Skin of body (tissue), 2 donors: ENCODE measurements around the gene CARD11. TPM values are rescaled to one million over a fixed set of nuclear protein-coding genes. Genes with fewer than 3 reads are reported as not detected.
A peak's percentile ranks its signal among the peaks of the same experiment; 100 is the strongest.

Source experiments
- DNase-seq: peaks from one replicate; lab custom pipeline; 2025; lab: John Stamatoyannopoulos, UW
- total RNA-seq: library from RNA; depleted of rRNA; stranded (reverse); fragments of >200 nt; gene quantifications from one replicate; pipeline ENCODE4 v1.2.3, GENCODE V29; 2014

CARD11 gene
- total RNA-seq, 1 donor from 2014 or later = 0.59 TPM

DNA sequence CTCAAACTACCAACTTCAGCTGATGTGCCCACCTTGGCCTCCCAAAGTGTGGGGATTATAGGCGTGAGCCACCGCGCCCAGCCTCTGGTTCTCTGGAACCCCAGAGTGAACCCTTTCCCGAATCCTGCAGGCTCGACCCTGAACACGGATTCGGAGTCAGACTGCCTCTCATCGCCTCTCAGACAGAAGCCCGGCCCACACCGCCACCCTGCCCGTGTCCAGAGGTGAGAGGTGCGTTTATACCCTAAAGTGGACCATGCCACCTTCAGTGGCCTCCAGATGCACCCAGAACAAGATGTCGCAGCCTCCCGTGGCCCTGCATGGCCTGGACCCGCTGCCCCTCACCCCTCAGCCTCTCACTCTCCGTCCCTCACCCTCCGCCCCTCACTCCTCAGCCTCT, 134.6 kb downstream of the CARD11 start:
- no peak for DNase-seq

DNA sequence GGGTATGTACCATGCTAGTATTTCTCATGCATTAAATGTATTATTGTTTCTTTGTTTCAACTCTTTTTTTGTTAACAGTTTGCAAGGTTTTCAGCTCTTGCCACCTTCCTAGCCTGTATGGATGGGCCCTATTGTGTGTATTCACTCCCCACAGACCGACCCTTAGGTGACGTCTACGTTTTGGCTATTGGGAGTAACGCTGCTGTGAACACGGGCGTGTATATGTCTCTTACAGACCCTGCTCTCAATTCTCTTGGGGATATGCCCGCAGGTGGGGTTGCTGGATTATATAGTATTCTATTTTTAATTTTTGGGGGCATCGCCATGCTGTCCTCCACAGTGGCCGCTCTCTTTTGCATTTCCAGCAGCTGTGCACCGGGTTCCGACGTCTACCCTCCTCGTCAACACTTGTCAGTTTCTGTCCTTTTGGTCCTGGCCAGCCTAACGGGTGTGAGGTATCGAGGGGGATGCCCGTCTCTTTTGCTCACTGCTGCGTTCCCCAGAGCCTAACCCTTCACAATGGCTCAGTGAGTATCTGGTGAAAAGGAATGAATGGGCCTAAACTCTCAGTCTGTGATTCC, 135.5 kb downstream of the CARD11 start:
- no peak for DNase-seq

DNA sequence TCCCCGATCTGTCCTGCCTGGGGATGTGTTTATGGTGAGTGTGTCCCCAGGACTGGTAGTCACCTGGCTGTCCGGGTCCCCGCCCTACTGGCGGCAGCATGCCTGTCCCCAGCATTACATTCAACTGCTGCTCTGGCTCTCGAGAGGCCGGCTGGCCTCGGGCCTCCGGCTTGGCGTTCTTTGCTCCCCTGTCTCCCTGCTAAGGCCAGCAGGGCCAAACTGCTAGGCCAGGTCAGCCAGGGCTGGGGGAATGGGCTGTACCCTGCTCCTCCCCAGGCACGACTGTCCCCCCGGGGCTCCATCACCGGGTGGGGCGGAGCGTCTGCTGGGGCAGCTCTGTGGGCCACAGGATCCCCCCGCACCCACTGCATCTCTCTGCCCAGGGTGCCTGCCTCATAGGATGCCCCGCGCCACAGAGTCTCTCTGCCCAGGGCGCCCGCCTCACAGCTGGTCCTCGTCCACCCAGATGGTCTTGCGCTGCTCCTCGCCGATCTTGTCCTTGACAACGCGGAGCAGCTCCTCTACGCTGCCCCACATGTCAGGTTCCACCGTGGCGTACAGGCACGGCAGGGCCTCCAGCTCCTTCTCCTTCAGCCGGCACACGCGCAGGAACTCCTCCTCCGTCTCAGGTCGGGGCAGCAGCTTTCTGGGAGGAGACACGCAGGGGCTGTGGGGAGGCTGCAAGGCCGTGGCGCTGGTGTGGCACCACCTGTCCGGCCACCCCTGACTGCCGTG, 137.3 kb downstream of the CARD11 start:
- DNase-seq = no peak

DNA sequence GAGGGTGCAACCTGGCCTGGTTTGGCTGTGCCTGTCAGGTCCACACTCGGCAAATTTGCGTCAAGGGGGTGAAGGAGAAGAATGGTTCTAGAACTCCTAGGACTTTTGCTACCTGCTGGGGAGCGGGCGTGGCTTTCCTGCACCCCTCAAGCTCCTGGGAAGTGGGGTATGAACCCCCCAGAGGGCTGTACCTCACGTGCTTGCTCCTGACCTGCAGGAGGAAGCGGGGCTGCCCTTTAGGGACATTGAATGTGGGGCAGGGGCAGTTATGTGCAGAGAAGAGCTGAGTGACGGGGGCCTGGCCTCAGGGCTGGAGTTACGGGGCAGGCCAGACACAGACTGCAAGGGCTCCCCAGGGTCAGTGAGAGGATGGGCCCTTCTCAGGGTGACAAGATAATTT, 138.2 kb downstream of the CARD11 start:
- no peak for DNase-seq

DNA sequence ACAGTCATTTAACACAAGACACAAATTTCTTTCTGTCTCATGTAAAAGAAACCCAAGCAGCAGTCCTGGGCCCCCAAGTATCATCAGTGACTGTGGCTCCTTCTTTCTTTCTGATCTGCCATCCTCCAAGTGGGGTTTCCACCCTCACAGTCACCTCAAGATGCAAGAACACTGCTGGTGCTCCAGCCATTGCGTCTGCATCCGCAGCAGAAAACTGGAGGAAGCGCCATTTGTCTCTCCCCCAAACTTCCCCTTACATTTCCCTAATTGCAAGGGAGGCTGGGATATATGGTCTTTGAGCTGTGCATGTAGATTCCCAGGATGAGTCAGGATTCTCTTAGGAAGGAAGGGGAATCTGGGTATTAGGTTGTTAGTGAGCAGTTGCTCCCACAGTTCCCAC, 138.6 kb downstream of the CARD11 start:
- DNase-seq = no peak

DNA sequence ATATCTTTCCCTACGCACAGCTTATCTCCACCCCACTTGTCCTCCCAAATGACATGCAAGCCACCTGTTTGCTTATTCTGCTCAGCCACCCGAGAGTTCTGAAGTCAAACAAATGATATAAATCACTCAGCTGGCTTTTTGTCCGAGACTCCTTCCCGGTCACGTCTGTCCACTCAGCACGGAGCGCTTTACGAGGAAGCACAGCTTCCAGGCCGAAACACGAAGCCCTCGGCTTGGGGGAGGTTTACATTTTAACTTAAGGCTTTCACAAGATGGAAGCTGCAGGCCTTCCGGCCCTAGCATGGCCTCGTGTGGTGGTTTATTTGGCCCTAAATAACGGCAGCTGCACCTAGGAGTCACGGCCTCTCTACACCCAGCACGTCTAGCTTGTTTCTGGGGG, 139.5 kb downstream of the CARD11 start:
- no peak for DNase-seq

DNA sequence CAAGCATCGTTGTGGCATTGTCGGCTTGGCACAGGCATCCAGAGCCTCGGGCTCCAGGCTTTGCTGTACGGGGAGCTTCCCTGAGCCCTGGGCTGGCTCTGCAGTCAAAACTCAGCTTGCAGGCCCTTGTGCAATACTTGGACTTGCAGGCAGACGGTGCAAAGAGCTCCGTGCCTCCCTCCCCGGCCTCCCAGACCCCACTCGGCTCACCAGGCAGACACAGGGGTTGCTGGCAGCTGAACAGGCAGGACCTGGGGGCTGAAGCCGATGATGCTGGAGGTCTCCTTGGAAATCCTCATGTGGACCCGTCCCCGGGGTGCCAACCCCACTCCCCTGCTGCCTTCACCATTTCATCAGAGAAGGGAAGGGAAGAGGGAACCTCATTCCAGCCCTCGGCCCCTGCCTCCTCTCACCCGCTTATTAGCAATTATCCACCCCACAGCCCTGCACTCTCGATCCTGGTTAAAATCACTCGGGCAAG, 139.9 kb downstream of the CARD11 start:
- no peak for DNase-seq

DNA sequence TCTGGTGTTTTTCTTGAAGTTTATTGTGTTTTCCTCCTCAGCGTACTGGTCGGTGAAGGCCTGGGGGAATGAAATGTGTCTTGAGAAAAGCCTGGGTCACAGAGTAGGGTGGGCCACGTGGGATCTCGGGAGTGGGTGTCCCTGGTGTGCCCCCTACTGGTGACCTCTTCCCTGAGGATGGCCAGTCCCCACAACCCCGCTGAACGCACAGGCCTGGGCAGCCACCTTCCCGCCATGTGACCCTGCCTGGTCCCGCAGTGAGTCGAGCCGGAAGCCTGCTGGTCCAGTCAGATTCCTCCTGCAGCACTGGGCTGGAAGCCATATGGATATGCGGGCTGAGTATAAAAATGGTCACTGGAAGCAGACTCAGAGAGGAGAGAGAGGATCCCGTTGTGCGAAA, 146.6 kb downstream of the CARD11 start:
- no peak for DNase-seq

DNA sequence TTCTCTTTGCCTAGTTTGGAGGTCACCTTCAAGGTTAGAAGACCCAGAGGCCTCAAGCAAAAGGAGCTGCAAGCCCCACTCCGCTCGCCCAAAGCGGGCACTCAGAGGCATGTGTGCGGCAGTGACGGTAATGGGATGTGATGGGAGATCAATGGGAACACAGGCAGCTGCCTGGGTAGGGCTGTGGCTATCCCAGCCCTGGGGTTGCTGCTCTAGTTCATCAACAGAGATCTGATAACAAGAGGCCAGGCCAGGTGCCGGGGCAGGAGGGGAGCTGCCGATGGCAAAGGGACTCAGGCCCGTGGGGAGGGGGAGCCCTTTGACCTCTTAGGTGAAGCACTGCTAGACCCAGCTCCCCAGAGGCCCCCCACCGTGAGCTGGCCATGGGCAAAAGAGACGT, 147.5 kb downstream of the CARD11 start:
- DNase-seq = no peak

DNA sequence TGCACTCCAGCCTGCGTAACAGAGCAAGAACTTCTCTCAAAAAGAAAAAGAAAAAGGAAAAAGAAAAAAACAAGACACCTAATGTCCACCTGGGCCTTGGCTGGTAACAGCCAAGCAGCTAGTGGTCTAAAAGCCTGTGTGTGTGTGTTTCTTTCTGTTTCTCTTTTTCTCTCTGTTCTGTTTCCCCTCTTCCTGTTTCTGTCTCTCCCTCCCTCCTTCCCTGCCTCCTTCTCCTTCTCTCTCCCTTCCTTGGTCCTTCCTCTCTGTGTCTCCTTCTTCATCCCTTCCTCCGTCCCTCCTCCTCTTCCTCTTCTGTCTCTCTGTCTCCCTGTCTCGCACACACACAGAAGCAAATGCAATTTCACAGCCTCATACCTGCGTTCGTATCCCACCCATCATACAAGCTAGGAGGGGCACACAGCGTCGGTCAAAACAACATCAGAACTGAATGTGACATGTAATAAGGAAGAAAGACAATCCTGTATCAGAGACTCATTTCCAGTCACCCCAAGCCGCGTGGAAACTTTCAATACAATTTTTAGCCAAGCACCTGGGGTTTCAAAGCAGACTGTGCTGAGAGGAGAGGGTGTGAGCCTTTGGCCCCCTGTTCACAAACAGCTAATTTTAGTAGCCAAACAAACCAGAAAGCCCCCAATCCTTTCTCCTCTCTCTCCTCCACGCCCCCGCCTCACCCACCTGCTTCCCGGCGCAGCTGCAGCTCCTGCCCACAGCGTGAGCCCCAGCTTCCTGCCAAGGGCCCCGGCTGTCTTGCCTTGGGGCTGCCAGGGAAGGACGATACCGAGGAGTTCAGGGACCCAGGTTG, 149.3 kb downstream of the CARD11 start:
- no peak for DNase-seq

DNA sequence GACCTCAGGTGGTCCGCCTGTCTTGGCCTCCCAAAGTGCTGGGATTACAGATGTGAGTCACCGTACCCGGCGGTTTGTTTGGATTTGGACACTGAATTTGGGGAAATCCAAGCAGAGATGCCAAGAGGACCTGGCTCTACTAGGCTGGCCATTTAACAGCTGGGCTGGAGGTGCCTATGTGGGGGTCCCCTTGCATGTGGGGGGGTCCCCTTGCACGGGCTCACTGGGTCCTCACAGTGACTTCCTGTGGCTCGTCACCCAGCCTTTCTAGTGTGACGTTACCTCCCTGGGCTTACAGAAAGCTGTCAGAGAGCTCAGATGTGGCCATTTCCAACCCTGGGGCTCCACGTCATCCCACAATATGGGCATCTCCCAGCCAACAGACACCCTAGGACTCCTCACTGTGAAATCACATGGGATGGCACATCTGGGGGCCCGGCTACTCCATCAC, 150.2 kb downstream of the CARD11 start:
- DNase-seq = no peak

DNA sequence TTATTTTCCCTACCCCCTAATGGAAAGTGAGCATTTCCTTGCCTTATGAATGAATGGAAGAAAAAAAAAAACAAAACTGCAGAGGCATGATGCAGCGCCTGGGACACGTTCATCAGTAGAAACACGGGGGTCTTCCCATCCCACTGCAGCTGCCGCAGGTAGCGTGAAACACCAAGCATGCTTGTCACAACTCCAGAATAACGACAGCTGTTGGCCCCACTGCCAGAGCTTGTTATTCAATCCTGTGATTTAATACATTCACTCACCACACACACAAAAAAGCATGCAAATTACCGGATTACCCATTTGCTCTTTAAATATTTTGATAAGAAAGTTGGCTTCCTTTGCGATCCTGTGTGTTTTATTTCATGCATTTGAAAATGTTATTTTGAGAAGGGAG, 151.1 kb downstream of the CARD11 start:
- no peak for DNase-seq

DNA sequence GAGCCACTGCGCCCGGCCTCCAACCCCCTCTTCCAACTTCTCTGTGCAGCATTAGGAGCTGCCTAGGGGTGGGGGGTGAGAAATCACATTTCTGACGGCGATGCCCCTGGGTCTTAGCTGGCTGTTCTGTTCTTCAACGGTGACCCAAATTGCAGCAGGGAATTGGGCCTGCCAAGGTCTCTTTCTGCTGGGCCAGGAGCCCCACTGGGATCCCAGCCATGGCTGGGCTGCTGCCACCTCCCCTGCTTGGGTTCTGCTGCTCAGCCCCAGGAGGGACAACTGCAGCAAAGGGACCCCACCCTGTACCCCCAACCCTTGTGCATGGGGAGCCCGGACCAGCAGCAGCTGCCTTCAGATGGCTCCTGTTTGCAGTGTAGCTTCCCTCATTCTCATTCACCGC, 155.9 kb downstream of the CARD11 start:
- no peak for DNase-seq

DNA sequence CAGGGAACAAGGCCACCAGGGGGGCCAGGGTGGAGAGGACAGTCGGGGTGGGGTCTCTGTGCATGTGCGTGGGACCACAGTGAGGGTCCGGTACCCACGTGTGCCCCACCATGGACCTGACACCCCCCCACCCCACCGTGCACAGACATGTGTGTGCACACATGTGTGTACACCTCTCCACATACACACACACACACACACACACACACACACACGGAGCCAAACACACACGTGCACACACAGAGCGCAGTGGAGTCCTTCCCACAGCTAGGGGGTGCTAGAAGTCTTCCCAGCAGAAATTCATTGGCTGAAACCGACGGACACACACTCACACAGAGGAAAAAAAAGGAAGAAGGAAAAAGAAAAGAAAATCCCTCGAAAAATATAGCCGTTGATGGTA, 156.8 kb downstream of the CARD11 start:
- peak; percentile 40 for DNase-seq

DNA sequence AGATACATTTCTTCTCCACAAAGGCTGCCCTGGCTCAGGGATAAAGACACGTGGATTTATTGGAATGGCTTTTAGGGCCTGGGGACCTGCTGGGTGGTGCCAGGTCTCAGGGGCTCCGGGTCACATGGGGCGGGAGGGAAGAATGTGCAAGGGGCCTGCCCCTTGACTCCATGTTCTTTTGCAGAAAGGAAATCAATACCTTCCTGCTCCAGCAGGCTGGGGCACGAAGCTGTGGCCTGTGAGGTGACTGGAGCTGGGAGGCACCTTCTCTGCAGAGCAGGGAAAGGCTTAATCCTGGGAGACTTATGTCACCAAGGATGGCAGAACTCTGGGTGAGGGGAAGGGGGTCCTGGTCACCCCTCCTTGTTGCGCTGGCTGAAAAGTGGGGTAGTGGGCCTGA, 157.3 kb downstream of the CARD11 start:
- no peak for DNase-seq

DNA sequence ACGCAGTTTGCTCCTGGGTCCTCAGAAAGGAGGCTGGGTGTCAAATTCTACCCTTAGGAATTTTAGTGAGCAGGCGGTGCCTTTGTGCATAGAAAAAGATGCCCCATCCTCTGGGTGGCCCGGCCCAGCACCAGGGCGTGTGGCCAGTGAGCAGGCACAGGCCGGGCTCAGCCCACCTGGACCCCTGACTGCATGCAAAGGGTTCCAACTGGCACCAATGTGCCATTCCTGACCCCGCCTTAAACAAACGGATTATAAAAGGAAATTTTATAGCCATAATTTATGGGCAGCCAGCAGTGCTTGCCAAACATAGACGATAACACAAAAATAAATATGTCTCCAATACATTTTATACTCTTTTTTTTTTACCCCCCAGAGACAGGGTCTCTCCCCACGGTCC, 159.5 kb downstream of the CARD11 start:
- DNase-seq = no peak

DNA sequence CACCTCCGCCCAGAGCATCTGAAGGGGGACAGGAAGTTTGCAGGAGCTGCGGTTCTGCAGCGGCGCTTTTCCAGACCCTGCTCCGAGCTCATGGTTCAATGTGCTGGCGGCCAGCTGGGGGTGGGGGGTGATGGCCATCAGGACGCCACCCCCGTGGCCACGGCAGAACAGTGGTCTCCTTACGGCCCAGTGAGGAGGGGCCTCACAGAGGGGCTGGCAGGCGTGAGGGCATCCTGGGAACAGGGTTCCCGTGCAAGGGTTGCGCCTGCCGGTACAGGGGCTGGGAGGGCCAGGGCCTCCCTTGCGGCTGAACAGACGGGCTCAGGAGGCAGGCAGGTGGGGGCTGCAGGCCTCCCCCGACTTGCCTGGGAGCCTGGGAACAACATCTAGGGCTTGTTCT, 160.6 kb downstream of the CARD11 start:
- DNase-seq = no peak

DNA sequence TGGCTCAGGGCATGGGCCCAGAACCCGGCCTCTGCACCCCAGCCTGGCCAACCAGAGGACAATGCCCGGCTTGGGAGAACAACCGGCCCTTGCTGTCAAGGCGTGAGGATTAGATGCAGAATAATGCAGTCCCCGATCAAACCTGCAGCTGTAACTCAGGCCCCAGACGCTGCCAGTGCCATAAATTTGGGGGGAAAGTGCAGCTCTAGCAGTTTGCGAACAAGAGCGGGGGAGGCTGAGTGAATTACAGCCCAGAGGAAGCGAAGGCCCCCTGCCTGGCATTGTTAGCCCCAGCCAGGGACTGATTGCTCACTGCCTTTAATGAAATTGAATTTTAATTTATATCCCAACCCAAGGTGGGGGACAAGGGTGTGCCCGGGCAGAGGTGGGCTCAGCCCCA, 161.6 kb downstream of the CARD11 start:
- no peak for DNase-seq

DNA sequence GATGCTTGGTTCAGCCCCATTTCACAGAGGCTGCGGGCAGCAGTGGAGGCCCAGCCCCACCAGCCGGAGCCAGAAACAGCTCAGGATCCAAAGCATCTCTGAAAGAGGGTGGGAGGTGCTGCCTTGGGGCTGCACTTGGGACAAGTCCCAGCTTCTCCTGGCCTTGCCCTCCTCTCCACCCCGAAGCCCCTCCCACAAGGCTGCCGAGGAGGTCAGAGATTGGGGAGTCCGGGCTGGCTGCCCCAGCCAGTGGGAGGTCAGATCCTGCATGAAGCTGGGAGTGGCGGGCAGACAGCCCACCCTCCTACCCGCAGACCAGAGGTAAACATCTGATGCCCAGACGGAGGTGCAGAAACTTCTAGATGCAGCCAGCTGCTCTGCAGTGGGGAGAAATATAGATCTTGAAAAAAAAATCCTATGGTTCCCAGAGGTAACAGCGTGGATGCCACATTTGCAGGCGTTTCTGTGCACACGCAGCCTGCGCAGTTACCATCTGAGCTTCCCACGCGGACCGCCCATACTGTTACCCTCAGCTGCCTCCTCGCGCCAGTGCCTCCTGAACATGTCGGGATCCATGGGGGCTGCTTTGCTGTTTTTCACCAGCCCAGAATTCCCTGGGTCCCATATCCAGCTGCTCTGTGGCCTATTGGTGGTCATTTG, 162.7 kb downstream of the CARD11 start:
- DNase-seq = no peak

DNA sequence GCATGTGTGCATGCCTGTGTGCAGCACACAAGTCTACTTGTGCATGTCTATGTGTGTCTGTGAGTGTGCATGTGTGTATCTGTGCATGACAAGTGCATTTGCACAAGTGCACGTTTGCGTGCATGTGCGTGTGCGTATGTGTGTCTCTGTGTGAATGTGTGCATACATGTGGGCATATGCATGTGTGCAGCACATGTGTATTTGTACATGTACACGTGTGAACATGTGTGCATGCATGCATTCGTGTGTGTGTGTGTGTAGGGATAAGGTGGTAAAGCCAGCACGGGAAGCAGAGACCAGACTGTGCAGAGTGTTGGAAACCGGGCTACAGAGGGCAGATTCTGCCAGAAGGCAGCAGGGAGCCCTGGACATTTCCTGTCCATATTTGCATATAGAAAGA, 163.6 kb downstream of the CARD11 start:
- no peak for DNase-seq

DNA sequence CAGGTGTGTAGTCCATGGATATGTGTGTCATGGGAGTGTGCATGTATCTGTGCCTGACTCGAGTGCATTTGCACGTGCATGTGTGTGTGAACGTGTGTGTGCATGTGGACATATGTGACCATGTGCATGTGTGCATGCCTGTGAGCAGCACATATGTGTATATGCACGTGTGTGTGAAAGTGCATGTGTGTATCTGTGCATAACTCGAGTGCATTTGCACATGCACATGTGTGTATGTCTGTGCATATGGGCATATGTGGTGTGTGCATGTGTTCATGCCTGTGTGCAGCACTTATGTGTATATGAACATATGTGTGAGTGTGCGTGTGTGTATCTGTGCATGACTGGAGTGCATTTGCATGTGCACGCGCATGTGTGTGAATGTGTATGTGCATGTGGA, 164.3 kb downstream of the CARD11 start:
- no peak for DNase-seq

DNA sequence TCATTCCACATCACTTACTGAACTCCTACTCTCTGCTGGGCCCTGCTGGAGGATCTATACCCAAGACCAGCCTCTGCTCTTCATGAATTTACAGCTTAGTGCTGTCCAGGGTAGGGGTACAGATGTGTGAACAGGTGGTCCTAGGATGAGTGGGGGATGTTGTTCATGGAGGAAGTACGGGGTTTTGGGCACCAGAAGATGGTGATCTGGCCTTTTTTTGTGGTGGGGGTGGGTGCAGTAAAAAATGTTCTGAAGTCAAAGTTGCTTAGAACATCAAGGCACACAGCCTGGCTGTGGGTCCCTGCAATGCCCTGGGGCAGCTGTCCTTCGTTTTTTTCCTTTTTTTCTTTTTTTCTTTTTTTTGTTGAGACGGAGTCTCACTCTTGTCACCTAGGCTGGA, 165.4 kb downstream of the CARD11 start:
- DNase-seq = no peak
